HFFc6 (cell line): ENCODE data around the gene ADGRG2. TPM values are rescaled to one million over a fixed set of nuclear protein-coding genes. Genes with fewer than 3 reads are reported as not detected.
"Not testable (repeated sequence)": the region's sequence is repeated elsewhere in the genome, so short reads cannot be mapped to it uniquely, and the experiment has no call there.

Experiments
- DNase-seq: peaks from one replicate; pipeline ENCODE4 v3.0.0-alpha.2; 2018
- H3K27ac Mint-ChIP-seq: 2 replicates; pipeline ENCODE4 v1.8.0; 2020; ENCODE audit warnings: mild to moderate bottlenecking, mixed read lengths
- H3K27me3 Mint-ChIP-seq: 2 replicates; pipeline ENCODE4 v1.8.0; 2021; ENCODE audit warnings: mild to moderate bottlenecking, moderate library complexity, mixed read lengths; ENCODE audit not compliant: insufficient read depth
- H3K36me3 Mint-ChIP-seq: 2 replicates; pipeline ENCODE4 v1.8.0; 2021; ENCODE audit warnings: low read depth, mixed read lengths
- H3K4me1 Mint-ChIP-seq: 2 replicates; pipeline ENCODE4 v1.8.0; 2020; ENCODE audit warnings: low read depth, mixed read lengths
- H3K4me3 Mint-ChIP-seq: 2 replicates; pipeline ENCODE4 v1.8.0; 2020; ENCODE audit warnings: mild to moderate bottlenecking, moderate library complexity, mixed read lengths
- H3K9me3 Mint-ChIP-seq: 2 replicates; pipeline ENCODE4 v1.8.0; 2020; ENCODE audit warnings: mild to moderate bottlenecking, mixed read lengths
- CTCF ChIP-seq: fragments of 200-600 bp; sonication (generic); IDR thresholded peaks from 2 replicates; pipeline ENCODE4 v1.5.0; 2021; ENCODE audit warnings: antibody characterized with exemption, mild to moderate bottlenecking
- total RNA-seq, 6 experiments: library from RNA; stranded (reverse); fragmentation: NEBNext Ultra II Directional; extraction: Animal tissue kit (Norgen Biotek cat#: 25700); gene quantifications; 2 replicates in 1 of 6; 3 replicates in 5 of 6; pipeline ENCODE4 v1.2.3, GENCODE V29; 2021

ADGRG2 gene
- total RNA-seq, 6 experiments from 2014 or later: not detected

GRCh38 chrX:18984381-18985185 lies 137.7 kb downstream of the ADGRG2 start:
- Mint-ChIP-seq H3K27ac (peak overlapping the region; percentile 88), H3K4me3 (peak overlapping the region; percentile 92), H3K27me3 (peaks cover 2% of the 10 kb centered on the region; the same call in 1 of the 2 replicates), H3K9me3 (no peaks in the 10 kb centered on the region), H3K4me1 (peaks cover 26% of the 10 kb centered on the region), H3K36me3 (no peaks in the 10 kb centered on the region; the same call in 1 of the 2 replicates)
- DNase-seq: peak; percentile 55
- TF ChIP-seq CTCF: peak; percentile 73

GRCh38 chrX:18983666-18984380 lies 138.4 kb downstream of the ADGRG2 start, which contains the start of gene PHKA2:
PHKA2 (minus strand) TSS chrX:18984114; CDS start chrX:18983932, 182 bp downstream.
- Mint-ChIP-seq H3K27me3 (peaks cover 2% of the 10 kb centered on the region; the same call in 1 of the 2 replicates), H3K36me3 (no peaks in the 10 kb centered on the region; the same call in 1 of the 2 replicates), H3K9me3 (no peaks in the 10 kb centered on the region), H3K27ac (peak within 1 kb of the TSS; percentile 88), H3K4me1 (peaks cover 26% of the 10 kb centered on the region), H3K4me3 (peak within 1 kb of the TSS; percentile 92)
- peak; percentile 18 for DNase-seq
- TF ChIP-seq CTCF: no peak

GRCh38 chrX:18981124-18981807 lies 141.0 kb downstream of the ADGRG2 start:
- H3K9me3 Mint-ChIP-seq: no peaks in the 10 kb centered on the region
- H3K4me3 Mint-ChIP-seq: peak overlapping the region; percentile 37
- no peaks in the 10 kb centered on the region; the same call in 1 of the 2 replicates for H3K36me3 Mint-ChIP-seq
- H3K27me3 Mint-ChIP-seq: peaks cover 2% of the 10 kb centered on the region; the same call in 1 of the 2 replicates
- H3K27ac Mint-ChIP-seq: peak overlapping the region; percentile 57
- no peak for TF ChIP-seq CTCF
- DNase-seq: peak; percentile 13
- H3K4me1 Mint-ChIP-seq: peaks cover 26% of the 10 kb centered on the region

DNA sequence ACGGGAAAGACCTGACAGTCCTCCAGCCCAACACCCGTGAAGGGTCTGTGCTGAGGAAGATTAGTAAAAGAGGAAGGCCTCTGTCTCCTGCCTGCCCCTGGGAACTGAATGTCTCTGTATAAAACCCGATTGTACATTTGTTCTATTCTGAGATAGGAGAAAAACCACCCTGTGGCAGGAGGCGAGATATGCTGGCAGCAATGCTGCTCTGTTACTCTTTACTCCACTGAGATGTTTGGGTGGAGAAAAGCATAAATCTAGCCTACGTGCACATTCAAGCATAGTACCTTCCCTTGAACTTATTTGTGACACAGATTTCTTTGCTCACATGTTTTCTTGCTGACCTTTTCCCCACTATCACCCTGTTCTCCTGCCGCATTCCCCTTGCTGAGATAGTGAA lies 142.0 kb downstream of the ADGRG2 start:
- Mint-ChIP-seq H3K4me1 (peaks cover 23% of the 10 kb centered on the region), H3K4me3 (peak overlapping the region; percentile 41; the same call in 1 of the 2 replicates), H3K27ac (peak overlapping the region; percentile 21; the same call in 1 of the 2 replicates)
- H3K9me3 Mint-ChIP-seq, H3K36me3 Mint-ChIP-seq, H3K27me3 Mint-ChIP-seq, DNase-seq: not testable (repeated sequence)

- DNase-seq: no peak
- no peaks in the 10 kb centered on the region for H3K36me3 Mint-ChIP-seq
- H3K27me3 Mint-ChIP-seq: no peaks in the 10 kb centered on the region
- H3K9me3 Mint-ChIP-seq: no peaks in the 10 kb centered on the region
- TF ChIP-seq CTCF: no peak
- H3K4me3 Mint-ChIP-seq: no peak overlapping the region
- H3K27ac Mint-ChIP-seq: no peak overlapping the region
- peaks cover 20% of the 10 kb centered on the region for H3K4me1 Mint-ChIP-seq
Observed at GRCh38 chrX:18974993-18975392, 147.3 kb downstream of the ADGRG2 start.
